A549 (cell line): ENCODE measurements around the gene SNRK.

Source experiments
- BHLHE40 ChIP-seq: IDR thresholded peaks from 2 replicates; pipeline ENCODE4 v1.6.1; 2012; ENCODE audit warnings: low read depth, low read length, inconsistent platforms
- E2F6 ChIP-seq: IDR thresholded peaks from 2 replicates; pipeline ENCODE4 v1.6.1; 2012; ENCODE audit warnings: low read depth, borderline replicate concordance
- ESRRA ChIP-seq: fragments of 150-350 bp; IDR thresholded peaks from 2 replicates; pipeline ENCODE4 v1.6.1; 2014; ENCODE audit warnings: mild to moderate bottlenecking, low read length, borderline replicate concordance
- KDM1A ChIP-seq: fragments of 200-600 bp; sonication (generic); IDR thresholded peaks from 2 replicates; pipeline ENCODE4 v1.6.1; 2016; ENCODE audit warnings: low read depth, mild to moderate bottlenecking
- NFE2L2 ChIP-seq: fragments of 150-350 bp; conservative IDR thresholded peaks from 2 replicates; pipeline ENCODE4 v1.6.1; 2014; ENCODE audit warnings: low read length
- RFX5 ChIP-seq: fragments of 450-650 bp; IDR thresholded peaks from 2 replicates; pipeline ENCODE4 v1.7.1; 2014; ENCODE audit warnings: antibody characterized with exemption, mild to moderate bottlenecking, moderate library complexity
- TFCP2L1 ChIP-seq: fragments of 250-450 bp; sonication (Bioruptor Pico); IDR thresholded peaks from 2 replicates; pipeline ENCODE4 v1.5.0; 2021; ENCODE audit warnings: mild to moderate bottlenecking
- USF2 ChIP-seq: fragments of 450-650 bp; IDR thresholded peaks from 2 replicates; pipeline ENCODE4 v1.6.1; 2014; ENCODE audit warnings: antibody characterized with exemption
- TF ChIP-seq, protein P1 (sequence below): IDR thresholded peaks from 2 replicates; pipeline ENCODE4 v1.6.1; 2012
- TF ChIP-seq, protein P2 (sequence below): fragments of >200 bp; sonication (Bioruptor Twin); formaldehyde crosslinking; IDR thresholded peaks from 3 replicates; pipeline ENCODE4 v1.5.1; 2016

- TF ChIP-seq, protein P1, sequence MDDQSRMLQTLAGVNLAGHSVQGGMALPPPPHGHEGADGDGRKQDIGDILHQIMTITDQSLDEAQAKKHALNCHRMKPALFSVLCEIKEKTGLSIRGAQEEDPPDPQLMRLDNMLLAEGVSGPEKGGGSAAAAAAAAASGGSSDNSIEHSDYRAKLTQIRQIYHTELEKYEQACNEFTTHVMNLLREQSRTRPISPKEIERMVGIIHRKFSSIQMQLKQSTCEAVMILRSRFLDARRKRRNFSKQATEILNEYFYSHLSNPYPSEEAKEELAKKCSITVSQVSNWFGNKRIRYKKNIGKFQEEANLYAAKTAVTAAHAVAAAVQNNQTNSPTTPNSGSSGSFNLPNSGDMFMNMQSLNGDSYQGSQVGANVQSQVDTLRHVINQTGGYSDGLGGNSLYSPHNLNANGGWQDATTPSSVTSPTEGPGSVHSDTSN, result no peak
- TF ChIP-seq BHLHE40 (no peak), ESRRA (no peak), RFX5 (no peak), USF2 (no peak), NFE2L2 (no peak), E2F6 (no peak), KDM1A (no peak), TFCP2L1 (CRISPR knock-in tag) (no peak)
- TF ChIP-seq, protein P2, sequence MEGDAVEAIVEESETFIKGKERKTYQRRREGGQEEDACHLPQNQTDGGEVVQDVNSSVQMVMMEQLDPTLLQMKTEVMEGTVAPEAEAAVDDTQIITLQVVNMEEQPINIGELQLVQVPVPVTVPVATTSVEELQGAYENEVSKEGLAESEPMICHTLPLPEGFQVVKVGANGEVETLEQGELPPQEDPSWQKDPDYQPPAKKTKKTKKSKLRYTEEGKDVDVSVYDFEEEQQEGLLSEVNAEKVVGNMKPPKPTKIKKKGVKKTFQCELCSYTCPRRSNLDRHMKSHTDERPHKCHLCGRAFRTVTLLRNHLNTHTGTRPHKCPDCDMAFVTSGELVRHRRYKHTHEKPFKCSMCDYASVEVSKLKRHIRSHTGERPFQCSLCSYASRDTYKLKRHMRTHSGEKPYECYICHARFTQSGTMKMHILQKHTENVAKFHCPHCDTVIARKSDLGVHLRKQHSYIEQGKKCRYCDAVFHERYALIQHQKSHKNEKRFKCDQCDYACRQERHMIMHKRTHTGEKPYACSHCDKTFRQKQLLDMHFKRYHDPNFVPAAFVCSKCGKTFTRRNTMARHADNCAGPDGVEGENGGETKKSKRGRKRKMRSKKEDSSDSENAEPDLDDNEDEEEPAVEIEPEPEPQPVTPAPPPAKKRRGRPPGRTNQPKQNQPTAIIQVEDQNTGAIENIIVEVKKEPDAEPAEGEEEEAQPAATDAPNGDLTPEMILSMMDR, result no peak
These were observed 52.0 kb downstream of the SNRK start for GRCh38 chr3:43338295-43338694.
